ENCODE data around the gene P2RX4.
A peak's percentile ranks its signal among the peaks of the same experiment; 100 is the strongest.

The P2RX4 gene

GRCh38 chr12:121260091-121260490 lies 50.2 kb downstream of the P2RX4 start:
- Mint-ChIP-seq H3K4me1 (no peaks in the 10 kb centered on the region), H3K27me3 (no peaks in the 10 kb centered on the region), H3K4me3 (no peak overlapping the region), H3K36me3 (ENCODE audit: insufficient read depth) (peaks cover 26% of the 10 kb centered on the region), H3K27ac (ENCODE audit: low read depth) (peak overlapping the region; percentile 16), H3K9me3 (no peaks in the 10 kb centered on the region)
- ATAC-seq (replicated peaks; ENCODE audit: extremely low read depth, poor library complexity, severe bottlenecking) = no peak
- no peak for DNase-seq (ENCODE audit: low spot score in 2 of 2)

- ATAC-seq (replicated peaks; ENCODE audit: extremely low read depth, poor library complexity, severe bottlenecking) = no peak
- H3K27ac Mint-ChIP-seq (ENCODE audit: low read depth) = no peak overlapping the region
- H3K4me1 Mint-ChIP-seq = no peaks in the 10 kb centered on the region
Measured at GRCh38 chr12:121261398-121261797, 51.5 kb downstream of the P2RX4 start.

GRCh38 chr12:121263206-121263935 lies 53.4 kb downstream of the P2RX4 start:
- H3K27me3 Mint-ChIP-seq = no peaks in the 10 kb centered on the region
- no peak overlapping the region for H3K4me3 Mint-ChIP-seq
- no peaks in the 10 kb centered on the region for H3K4me1 Mint-ChIP-seq
- H3K36me3 Mint-ChIP-seq (ENCODE audit: insufficient read depth) = peaks cover 28% of the 10 kb centered on the region
- no peaks in the 10 kb centered on the region for H3K9me3 Mint-ChIP-seq
- DNase-seq (ENCODE audit: low spot score in 2 of 2) (no peak), ATAC-seq (replicated peaks; ENCODE audit: extremely low read depth, poor library complexity, severe bottlenecking) (no peak)
- no peak overlapping the region for H3K27ac Mint-ChIP-seq (ENCODE audit: low read depth)

More at GRCh38 chr12:121261398-121261797, 51.5 kb downstream of the P2RX4 start:
- DNase-seq (ENCODE audit: low spot score in 2 of 2) = no peak
- no peaks in the 10 kb centered on the region for H3K9me3 Mint-ChIP-seq
- H3K27me3 Mint-ChIP-seq = no peaks in the 10 kb centered on the region
- peaks cover 22% of the 10 kb centered on the region for H3K36me3 Mint-ChIP-seq (ENCODE audit: insufficient read depth)
- H3K4me3 Mint-ChIP-seq = no peak overlapping the region

- DNase-seq (ENCODE audit: low spot score in 2 of 2) (no peak), ATAC-seq (replicated peaks; ENCODE audit: extremely low read depth, poor library complexity, severe bottlenecking) (no peak)
- H3K4me3 Mint-ChIP-seq = no peak overlapping the region
- no peak overlapping the region for H3K27ac Mint-ChIP-seq (ENCODE audit: low read depth)
- no peaks in the 10 kb centered on the region for H3K4me1 Mint-ChIP-seq
- H3K9me3 Mint-ChIP-seq = no peaks in the 10 kb centered on the region
- peaks cover 26% of the 10 kb centered on the region for H3K36me3 Mint-ChIP-seq (ENCODE audit: insufficient read depth)
- no peaks in the 10 kb centered on the region for H3K27me3 Mint-ChIP-seq
Measured at GRCh38 chr12:121264135-121264534, 54.2 kb downstream of the P2RX4 start.

GRCh38 chr12:121264951-121265515 lies 55.1 kb downstream of the P2RX4 start:
- Mint-ChIP-seq H3K27me3 (no peaks in the 10 kb centered on the region), H3K27ac (ENCODE audit: low read depth) (no peak overlapping the region), H3K4me1 (no peaks in the 10 kb centered on the region), H3K9me3 (no peaks in the 10 kb centered on the region), H3K36me3 (ENCODE audit: insufficient read depth) (peaks cover 32% of the 10 kb centered on the region), H3K4me3 (no peak overlapping the region)
- no peak for ATAC-seq (replicated peaks; ENCODE audit: extremely low read depth, poor library complexity, severe bottlenecking)
- no peak for DNase-seq (ENCODE audit: low spot score in 2 of 2)

- no peak overlapping the region for H3K27ac Mint-ChIP-seq (ENCODE audit: low read depth)
Measured at GRCh38 chr12:121267822-121268221, 57.9 kb downstream of the P2RX4 start.

GRCh38 chr12:121273364-121273896 lies 63.5 kb downstream of the P2RX4 start:
- Mint-ChIP-seq H3K9me3 (no peaks in the 10 kb centered on the region), H3K36me3 (ENCODE audit: insufficient read depth) (peaks cover 13% of the 10 kb centered on the region), H3K27me3 (no peaks in the 10 kb centered on the region), H3K4me1 (no peaks in the 10 kb centered on the region), H3K4me3 (no peak overlapping the region), H3K27ac (ENCODE audit: low read depth) (peak overlapping the region; percentile 46)
- DNase-seq (ENCODE audit: low spot score in 2 of 2) (no peak), ATAC-seq (replicated peaks; ENCODE audit: extremely low read depth, poor library complexity, severe bottlenecking) (no peak)

More at GRCh38 chr12:121267822-121268221, 57.9 kb downstream of the P2RX4 start:
- Mint-ChIP-seq H3K36me3 (ENCODE audit: insufficient read depth) (peaks cover 30% of the 10 kb centered on the region), H3K9me3 (no peaks in the 10 kb centered on the region), H3K4me1 (no peaks in the 10 kb centered on the region), H3K27me3 (no peaks in the 10 kb centered on the region), H3K4me3 (no peak overlapping the region)
- ATAC-seq (replicated peaks; ENCODE audit: extremely low read depth, poor library complexity, severe bottlenecking) (no peak), DNase-seq (ENCODE audit: low spot score in 2 of 2) (no peak)

GRCh38 chr12:121274036-121274763 lies 64.3 kb downstream of the P2RX4 start:
- Mint-ChIP-seq H3K36me3 (ENCODE audit: insufficient read depth) (peaks cover 11% of the 10 kb centered on the region), H3K4me3 (no peak overlapping the region), H3K27me3 (no peaks in the 10 kb centered on the region), H3K9me3 (no peaks in the 10 kb centered on the region), H3K27ac (ENCODE audit: low read depth) (peak overlapping the region; percentile 46), H3K4me1 (no peaks in the 10 kb centered on the region)
- ATAC-seq (replicated peaks; ENCODE audit: extremely low read depth, poor library complexity, severe bottlenecking) (no peak), DNase-seq (ENCODE audit: low spot score in 2 of 2) (no peak)

GRCh38 chr12:121277374-121277759 lies 67.4 kb downstream of the P2RX4 start:
- Mint-ChIP-seq H3K36me3 (ENCODE audit: insufficient read depth) (peaks cover 2% of the 10 kb centered on the region), H3K27me3 (no peaks in the 10 kb centered on the region), H3K9me3 (no peaks in the 10 kb centered on the region), H3K4me3 (no peak overlapping the region), H3K27ac (ENCODE audit: low read depth) (no peak overlapping the region), H3K4me1 (no peaks in the 10 kb centered on the region)
- DNase-seq (ENCODE audit: low spot score in 2 of 2) (no peak), ATAC-seq (replicated peaks; ENCODE audit: extremely low read depth, poor library complexity, severe bottlenecking) (no peak)

GRCh38 chr12:121278169-121279070 lies 68.5 kb downstream of the P2RX4 start:
- H3K36me3 Mint-ChIP-seq (ENCODE audit: insufficient read depth) = peaks cover 2% of the 10 kb centered on the region
- no peaks in the 10 kb centered on the region for H3K27me3 Mint-ChIP-seq
- no peak overlapping the region for H3K4me3 Mint-ChIP-seq
- no peaks in the 10 kb centered on the region for H3K4me1 Mint-ChIP-seq
- ATAC-seq (replicated peaks; ENCODE audit: extremely low read depth, poor library complexity, severe bottlenecking) (no peak), DNase-seq (ENCODE audit: low spot score in 2 of 2) (no peak)
- no peaks in the 10 kb centered on the region for H3K9me3 Mint-ChIP-seq
- H3K27ac Mint-ChIP-seq (ENCODE audit: low read depth) = no peak overlapping the region

GRCh38 chr12:121279071-121279375 lies 69.1 kb downstream of the P2RX4 start:
- no peaks in the 10 kb centered on the region for H3K9me3 Mint-ChIP-seq
- H3K27me3 Mint-ChIP-seq = no peaks in the 10 kb centered on the region
- ATAC-seq (replicated peaks; ENCODE audit: extremely low read depth, poor library complexity, severe bottlenecking) (no peak), DNase-seq (ENCODE audit: low spot score in 2 of 2) (no peak)
- no peak overlapping the region for H3K27ac Mint-ChIP-seq (ENCODE audit: low read depth)
- peaks cover 2% of the 10 kb centered on the region for H3K36me3 Mint-ChIP-seq (ENCODE audit: insufficient read depth)
- H3K4me3 Mint-ChIP-seq = no peak overlapping the region
- no peaks in the 10 kb centered on the region for H3K4me1 Mint-ChIP-seq

GRCh38 chr12:121279507-121279915 lies 69.6 kb downstream of the P2RX4 start:
- Mint-ChIP-seq H3K27me3 (no peaks in the 10 kb centered on the region), H3K36me3 (ENCODE audit: insufficient read depth) (peaks cover 2% of the 10 kb centered on the region), H3K27ac (ENCODE audit: low read depth) (no peak overlapping the region), H3K4me1 (no peaks in the 10 kb centered on the region), H3K4me3 (no peak overlapping the region), H3K9me3 (no peaks in the 10 kb centered on the region)
- DNase-seq (ENCODE audit: low spot score in 2 of 2) (no peak), ATAC-seq (replicated peaks; ENCODE audit: extremely low read depth, poor library complexity, severe bottlenecking) (no peak)
